Endothelial cell of umbilical vein (primary cell): ENCODE data around the gene DACT2. TPM values are rescaled to one million over a fixed set of nuclear protein-coding genes. Genes with fewer than 3 reads are reported as not detected.

Experiments
- BruUV-seq: library from RNA; stranded (reverse); fragments of 400-500 nt; replicated peaks from 2 replicates; lab custom pipeline; 2021; lab: Mats Ljungman, UMichigan
- CTCF ChIA-PET: fragments of 300-600, 350-600 bp; sonication (Branson Sonifier 250); formaldehyde crosslinking; loops from one replicate; lab custom pipeline; 2021; ENCODE audit warnings: antibody characterized with exemption, inconsistent platforms; lab: Charles Lee
- POLR2A ChIA-PET: fragments of 300-600, 350-600 bp; sonication (Branson Sonifier 250); formaldehyde crosslinking; loops from one replicate; lab custom pipeline; 2021; ENCODE audit warnings: antibody characterized with exemption, inconsistent platforms; lab: Charles Lee
- DNase-seq: peaks from one replicate; pipeline ENCODE4 v3.0.0-alpha.2; 2011; ENCODE audit warnings: low read depth, low spot score
- FAIRE-seq: peaks from 2 replicates; lab custom pipeline; 2011; peaks lifted over from hg19 to GRCh38; lab: Jason Lieb, UNC
- H2AFZ ChIP-seq: 2 replicates; pipeline ENCODE4 v1.6.0; 2012; ENCODE audit warnings: low read depth, low read length, control low read depth, inconsistent platforms
- H3K27ac ChIP-seq: 2 replicates; pipeline ENCODE4 v1.5.1; 2011; ENCODE audit warnings: low read depth, mild to moderate bottlenecking, control low read depth, low read length, moderate library complexity; ENCODE audit not compliant: insufficient read depth
- H3K27me3 ChIP-seq, 2 experiments: 2 replicates each; pipeline versions ENCODE4 v1.6.0 to v1.6.1; 2011; ENCODE audit warnings: low read length in 2 of 2, mixed read lengths in 1 of 2; ENCODE audit not compliant: control insufficient read depth in 2 of 2, insufficient read depth in 2 of 2
- H3K36me3 ChIP-seq, 2 experiments: 2 replicates in 1 of 2; 3 replicates in 1 of 2; pipeline ENCODE4 v1.5.1; 2011; ENCODE audit warnings: low read length in 2 of 2, mild to moderate bottlenecking in 1 of 2, moderate library complexity in 1 of 2; ENCODE audit not compliant: control insufficient read depth in 2 of 2, insufficient read depth in 2 of 2; ENCODE audit errors: extremely low read depth in 1 of 2
- H3K4me1 ChIP-seq: 3 replicates; pipeline ENCODE4 v1.5.1; 2011; ENCODE audit warnings: mild to moderate bottlenecking, low read length; ENCODE audit not compliant: control insufficient read depth, insufficient read depth; ENCODE audit errors: extremely low read depth
- H3K4me2 ChIP-seq: 2 replicates; pipeline ENCODE4 v1.6.1; 2011; ENCODE audit warnings: low read length, control low read depth, mixed read lengths; ENCODE audit not compliant: insufficient read depth
- H3K4me3 ChIP-seq, 3 experiments: fragments of 200-600 bp in 1 of 3; sonication (generic), shearing (Covaris generic) in 1 of 3; replicated peaks in 1 of 3; 2 replicates each; pipeline ENCODE4 v1.5.1; 2011 to 2016; ENCODE audit warnings: control low read depth in 3 of 3, low read length in 3 of 3, mild to moderate bottlenecking in 2 of 3, inconsistent platforms in 1 of 3, low read depth in 1 of 3, moderate library complexity in 1 of 3; ENCODE audit not compliant: insufficient read depth in 1 of 3
- H3K79me2 ChIP-seq: 2 replicates; pipeline ENCODE4 v1.6.0; 2012; ENCODE audit warnings: low read length, inconsistent platforms; ENCODE audit not compliant: control insufficient read depth, insufficient read depth
- H3K9ac ChIP-seq: replicated peaks from 2 replicates; pipeline ENCODE3; 2011; ENCODE audit warnings: low read length, control low read depth; ENCODE audit not compliant: insufficient read depth; ENCODE audit errors: extremely low read depth
- H3K9me1 ChIP-seq: replicated peaks from 3 replicates; pipeline ENCODE4 v1.6.0; 2011; ENCODE audit warnings: mild to moderate bottlenecking, low read length; ENCODE audit not compliant: control insufficient read depth, insufficient read depth; ENCODE audit errors: extremely low read depth
- H3K9me3 ChIP-seq: replicated peaks from 2 replicates; pipeline ENCODE4 v1.5.1; 2012; ENCODE audit warnings: low read length, inconsistent platforms; ENCODE audit not compliant: control insufficient read depth, insufficient read depth
- H4K20me1 ChIP-seq: replicated peaks from 2 replicates; pipeline ENCODE3; 2011; ENCODE audit warnings: mild to moderate bottlenecking, low read length; ENCODE audit not compliant: control insufficient read depth, insufficient read depth; ENCODE audit errors: extremely low read depth
- CTCF ChIP-seq, 2 donors: IDR thresholded peaks; 1 replicate in 1 of 2; 2 replicates in 1 of 2; pipeline ENCODE4 v1.5.1; 2011; ENCODE audit warnings: low read length in 2 of 2, mild to moderate bottlenecking in 2 of 2, moderate library complexity in 2 of 2, control low read depth in 1 of 2, inconsistent platforms in 1 of 2, low read depth in 1 of 2; ENCODE audit not compliant: insufficient read depth in 1 of 2; ENCODE audit errors: extremely low read depth in 1 of 2
- EZH2 ChIP-seq: IDR thresholded peaks from 2 replicates; pipeline ENCODE4 v1.6.1; 2012; ENCODE audit warnings: borderline replicate concordance, low read depth, mild to moderate bottlenecking, moderate library complexity, low read length, inconsistent platforms; ENCODE audit not compliant: severe bottlenecking
- FOS ChIP-seq: IDR thresholded peaks from 2 replicates; pipeline ENCODE4 v1.6.1; 2011; ENCODE audit warnings: mild to moderate bottlenecking, low read length, moderate library complexity, borderline replicate concordance; ENCODE audit not compliant: insufficient read depth
- JUN ChIP-seq: IDR thresholded peaks from 2 replicates; pipeline ENCODE4 v1.6.1; 2011; ENCODE audit warnings: borderline replicate concordance, low read depth; ENCODE audit not compliant: insufficient read length, insufficient read depth
- MAX ChIP-seq: IDR thresholded peaks from 2 replicates; pipeline ENCODE4 v1.6.1; 2011; ENCODE audit not compliant: insufficient read depth, insufficient read length
- POLR2A ChIP-seq: IDR thresholded peaks from 2 replicates; pipeline ENCODE4 v1.6.1; 2012; ENCODE audit warnings: low read depth, mild to moderate bottlenecking, control low read depth, low read length
- POLR2AphosphoS5 ChIP-seq: IDR thresholded peaks from 2 replicates; pipeline ENCODE4 v1.6.1; 2012; ENCODE audit warnings: low read depth, mild to moderate bottlenecking, control low read depth, low read length, moderate library complexity; ENCODE audit not compliant: insufficient read depth
- dilution Hi-C: fragments of 300-500 bp; cut with MboI; formaldehyde crosslinking; loops from one replicate; pipeline ENCODE4 v1.15.0; 2019; ENCODE audit warnings: low sequenced_read_pairs; ENCODE audit not compliant: extremely low pct_ligation_motif_present
- intact Hi-C: fragments of 100-400 bp; cut with micrococcal nuclease; formaldehyde crosslinking; loops from one replicate; pipeline ENCODE4 v1.10.0; 2022
- polyA plus RNA-seq, 4 experiments: library from polyadenylated mRNA; depleted of rRNA in 3 of 4; stranded (reverse) in 3 of 4; unstranded in 1 of 4; fragments of >200 nt; gene quantifications; 2 replicates each; pipeline versions ENCODE4 v1.2.1 to v1.2.3, GENCODE V29; 2011 to 2012; ENCODE audit warnings: missing spikeins in 1 of 4
- total RNA-seq: library from RNA; stranded (reverse); gene quantifications from 2 replicates; pipeline ENCODE4 v1.2.3, GENCODE V29; 2021

Gene DACT2
- total and polyA plus RNA-seq, 2 donors (not counting 3 experiments of a cell fraction or from before 2014, with no cell fraction given), result not detected

GRCh38 chr6:168363302-168363701, 43.7 kb upstream of the DACT2 start:
- BruUV-seq, result no TSS peak
- no peaks in the 10 kb centered on the region for H3K9me3 ChIP-seq
- H2AFZ ChIP-seq, result no peak overlapping the region
- no peaks in the 10 kb centered on the region for H4K20me1 ChIP-seq
- H3K9me1 ChIP-seq, result no peaks in the 10 kb centered on the region
- H3K27ac ChIP-seq, result no peak overlapping the region
- FAIRE-seq (no peak), DNase-seq (no peak)
- H3K4me2 ChIP-seq, result no peak overlapping the region
- dilution Hi-C loops, result no loop called here
- no peak overlapping the region for H3K9ac ChIP-seq
- no peaks in the 10 kb centered on the region for H3K27me3 ChIP-seq
- ChIA-PET POLR2A (no interaction called here), CTCF (no interaction called here)
- no peaks in the 10 kb centered on the region for H3K79me2 ChIP-seq
- no peaks in the 10 kb centered on the region for H3K4me1 ChIP-seq
- H3K4me3 ChIP-seq, result no peak overlapping the region
- intact Hi-C loops, result no loop called here
- H3K36me3 ChIP-seq, result no peaks in the 10 kb centered on the region
- no peak for TF ChIP-seq EZH2
- no peak for TF ChIP-seq CTCF (IDR thresholded peaks at IDR 0.05; ENCODE audit: extremely low read depth in 1 of 2, insufficient read depth in 1 of 2, low read depth in 1 of 2, low read length in 2 of 2)
- TF ChIP-seq POLR2A, result no peak
- TF ChIP-seq POLR2AphosphoS5, result no peak
- no peak for TF ChIP-seq JUN
- TF ChIP-seq MAX, result no peak
- TF ChIP-seq FOS, result no peak
